Measurements from ENCODE around the gene TWIST2.

Gene TWIST2

DNA sequence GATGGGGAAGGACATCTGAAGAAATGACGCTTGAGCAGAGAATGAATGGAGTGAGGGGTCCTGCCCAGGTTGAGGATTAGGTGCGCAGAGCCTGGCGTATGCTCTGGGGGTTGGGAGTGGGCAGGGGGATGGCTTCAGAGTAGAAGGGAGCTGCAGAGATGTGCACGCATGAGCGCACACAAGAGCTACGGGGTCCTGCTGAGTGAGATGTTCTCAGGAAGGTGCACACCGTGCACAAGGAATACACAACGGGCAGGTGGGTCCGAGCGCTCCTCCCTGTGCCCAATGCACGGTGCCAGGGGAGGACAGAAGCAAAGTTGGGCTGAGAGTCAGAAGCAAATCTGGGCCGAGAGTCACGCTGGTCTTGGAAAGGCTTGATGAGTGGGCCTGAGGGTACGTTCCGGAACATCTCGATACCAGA lies 25.5 kb downstream of the TWIST2 start:
- DNase-seq (ENCODE audit: low spot score), result no peak

GRCh38 chr2:238873841-238874240 lies 26.0 kb downstream of the TWIST2 start:
- no peak for DNase-seq (ENCODE audit: low spot score)

GRCh38 chr2:238874330-238875050 lies 26.6 kb downstream of the TWIST2 start:
- no peak for DNase-seq (ENCODE audit: low spot score)

- DNase-seq (ENCODE audit: low spot score), result no peak
These were observed 27.2 kb downstream of the TWIST2 start for GRCh38 chr2:238875101-238875470.

DNA sequence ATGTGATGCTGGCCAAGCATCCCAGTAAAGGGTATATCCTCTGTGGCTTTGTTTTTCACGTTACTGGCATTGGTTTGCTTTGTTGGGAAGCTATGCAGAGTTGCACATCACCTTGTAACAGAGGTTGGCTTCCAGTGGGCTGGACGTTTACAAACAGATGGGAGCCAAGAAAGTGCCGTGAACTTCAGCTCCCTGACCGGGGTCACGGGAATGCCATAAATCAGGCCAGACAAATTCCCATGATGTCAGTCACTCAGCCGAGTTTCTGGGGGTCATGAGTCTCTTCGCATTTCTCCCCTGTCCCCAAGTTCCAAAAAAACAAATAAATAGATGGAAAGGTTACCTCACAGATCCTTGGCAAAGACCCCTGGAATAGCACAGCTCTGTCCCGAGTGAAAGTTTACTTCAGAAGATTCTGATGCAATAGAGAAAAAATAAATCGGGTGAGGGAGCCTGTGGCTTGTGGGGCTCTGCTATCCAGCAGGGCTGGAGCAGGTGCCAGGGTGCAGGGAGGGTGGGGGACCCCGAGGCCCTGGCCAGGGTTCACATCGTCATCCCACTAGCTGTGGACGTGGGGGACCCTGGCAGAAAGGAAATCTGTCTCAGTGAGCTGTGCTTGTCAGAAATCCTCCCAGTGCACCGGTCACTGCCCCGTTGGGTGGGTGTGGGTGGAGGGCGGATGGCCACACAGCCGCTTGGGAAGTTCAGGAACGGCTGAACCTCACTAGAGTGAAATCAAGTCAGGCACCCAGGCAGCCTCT lies 27.8 kb downstream of the TWIST2 start:
- DNase-seq (ENCODE audit: low spot score), result no peak

GRCh38 chr2:238876232-238876630 lies 28.3 kb downstream of the TWIST2 start:
- DNase-seq (ENCODE audit: low spot score), result no peak

DNA sequence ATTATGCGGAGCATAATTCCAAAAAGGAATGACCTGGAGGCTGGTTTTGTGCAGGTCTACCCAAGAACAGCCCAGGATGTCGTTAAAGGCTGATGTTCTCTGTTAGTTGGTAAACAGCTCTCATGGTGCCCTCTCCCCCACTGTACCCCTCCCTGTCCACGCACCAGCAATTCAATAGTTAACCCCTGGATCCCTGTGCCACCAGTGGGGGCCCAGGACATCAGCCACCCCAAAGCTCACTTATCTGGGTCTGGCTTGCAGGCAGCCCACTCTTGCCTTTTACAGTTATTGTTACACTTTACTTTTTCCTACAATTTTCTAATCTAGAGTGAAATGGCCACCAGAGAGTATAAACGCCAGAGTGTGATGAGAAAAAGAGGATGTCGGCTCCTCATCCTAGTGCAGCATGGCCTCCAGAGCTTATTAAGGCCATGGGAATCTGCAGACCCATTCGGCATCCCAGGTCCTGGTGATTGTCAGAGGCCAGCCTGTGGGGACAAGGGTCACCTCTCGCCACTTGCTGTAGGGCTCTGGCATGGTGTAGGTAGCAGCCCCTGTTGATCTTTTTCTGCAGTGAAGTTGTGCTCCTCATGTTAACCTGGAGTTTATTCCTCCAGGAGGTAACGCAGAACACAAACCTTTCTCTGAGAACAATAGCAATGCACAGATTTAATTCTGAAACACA lies 30.3 kb downstream of the TWIST2 start:
- DNase-seq (ENCODE audit: low spot score), result no peak

DNA sequence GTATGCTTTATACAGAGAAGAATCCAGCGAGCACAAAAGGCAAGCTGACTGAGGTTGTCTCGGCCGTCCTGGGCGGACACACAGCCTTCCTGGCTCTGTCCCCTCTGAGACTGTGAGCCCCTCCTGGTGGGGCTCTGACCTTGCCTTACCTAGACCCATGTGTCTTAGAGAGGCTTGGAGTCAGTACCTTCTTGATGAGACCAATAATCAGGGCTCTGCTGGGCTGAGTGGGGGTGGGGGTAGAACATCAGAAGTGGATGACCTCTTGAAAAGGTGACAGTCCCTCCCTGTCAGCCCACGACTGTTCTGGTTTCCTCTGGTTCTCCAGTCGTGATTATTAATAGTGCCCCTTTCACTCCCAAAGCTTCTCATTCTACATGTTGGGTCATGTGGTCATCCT lies 31.2 kb downstream of the TWIST2 start:
- no peak for DNase-seq (ENCODE audit: low spot score)

- no peak for DNase-seq (ENCODE audit: low spot score)
These were observed 31.9 kb downstream of the TWIST2 start for GRCh38 chr2:238879621-238880377.

GRCh38 chr2:238881353-238882081 lies 33.6 kb downstream of the TWIST2 start:
- no peak for DNase-seq (ENCODE audit: low spot score)

GRCh38 chr2:238882082-238882755 lies 34.3 kb downstream of the TWIST2 start:
- no peak for DNase-seq (ENCODE audit: low spot score)

DNA sequence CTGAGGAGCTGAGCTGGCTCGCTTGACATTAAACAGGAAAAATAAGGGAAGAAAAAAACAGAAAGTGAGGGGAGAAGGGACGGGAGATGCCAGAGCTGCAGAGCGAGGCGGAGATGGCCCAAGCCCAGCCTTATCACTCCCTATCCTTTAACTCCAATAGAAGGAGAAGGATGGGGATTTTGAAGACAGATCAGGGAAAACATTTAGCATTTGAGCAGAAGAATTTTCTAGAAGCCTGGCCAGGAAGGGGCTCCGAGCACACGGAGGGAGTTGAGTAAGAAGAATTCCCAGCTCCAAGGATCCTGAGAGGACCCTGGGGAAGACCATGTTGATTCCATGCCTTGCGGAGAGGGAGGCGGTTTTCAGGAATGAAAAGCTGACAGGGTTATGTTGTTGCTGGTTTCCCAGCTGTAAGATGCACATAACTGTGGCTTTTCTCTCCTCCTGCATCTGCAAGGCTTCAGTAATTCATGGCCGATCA lies 35.6 kb downstream of the TWIST2 start:
- DNase-seq (ENCODE audit: low spot score), result no peak

GRCh38 chr2:238884122-238884811 lies 36.4 kb downstream of the TWIST2 start:
- DNase-seq (ENCODE audit: low spot score), result no peak

DNA sequence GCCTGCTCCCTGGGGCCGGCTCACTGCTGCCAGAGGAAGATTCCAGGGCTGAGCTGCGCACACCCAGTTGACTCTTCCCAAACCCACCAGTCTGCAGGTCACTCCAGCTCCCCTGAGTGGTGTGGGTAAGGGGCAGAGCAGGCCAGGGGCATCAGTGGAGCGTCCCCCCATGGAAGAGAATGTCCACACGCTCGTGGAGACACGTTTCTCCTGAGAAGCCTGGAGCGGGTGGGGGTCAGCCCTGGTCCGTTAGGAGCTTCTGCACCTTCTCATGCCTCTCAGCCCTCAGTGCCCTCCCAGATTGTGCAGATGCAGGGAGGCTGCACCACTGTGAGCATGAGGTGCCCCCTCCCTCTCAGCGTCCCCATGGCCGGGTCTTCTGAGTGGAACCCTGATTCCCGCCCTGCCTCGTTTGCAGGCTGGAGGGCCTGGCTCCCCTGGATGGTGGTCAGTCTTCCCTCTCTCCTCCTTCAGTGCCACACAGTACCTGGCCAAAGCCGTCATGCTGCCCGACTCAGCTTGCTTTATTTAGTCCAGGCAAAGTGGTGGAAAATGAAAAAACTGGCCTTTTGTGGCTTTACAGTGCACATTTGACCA lies 37.0 kb downstream of the TWIST2 start:
- DNase-seq (ENCODE audit: low spot score), result no peak

DNA sequence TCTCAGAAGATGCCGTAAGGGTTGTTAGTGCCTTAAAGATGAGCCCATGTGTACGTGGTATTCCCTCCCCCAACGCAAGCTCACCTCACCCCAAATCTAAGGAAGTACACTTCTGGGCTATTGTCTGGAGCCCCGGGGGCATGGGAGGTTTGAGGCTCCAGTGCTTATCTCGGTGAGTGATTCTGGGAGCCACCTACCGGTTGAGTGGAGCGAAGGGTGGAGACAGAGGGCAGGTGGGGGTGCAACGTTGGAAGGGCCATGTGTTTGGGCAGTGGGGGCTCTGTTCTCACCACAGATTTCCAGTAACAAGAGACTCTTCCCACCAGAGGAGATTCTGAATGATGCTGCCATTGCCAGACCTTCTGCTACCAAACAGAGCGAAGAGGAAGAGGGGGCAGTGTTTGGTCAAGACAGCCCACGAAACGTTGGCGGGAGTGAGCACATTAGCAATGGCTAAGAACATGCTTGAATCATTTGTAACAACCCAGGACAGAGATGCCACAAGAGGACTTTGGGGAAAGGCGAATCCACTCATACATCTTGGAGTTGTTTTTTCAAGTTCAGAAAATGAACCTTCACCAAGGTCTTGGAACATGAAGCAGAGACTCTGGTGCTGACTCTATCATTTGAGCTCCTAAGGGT lies 38.7 kb downstream of the TWIST2 start:
- DNase-seq (ENCODE audit: low spot score), result no peak

- DNase-seq (ENCODE audit: low spot score), result no peak
These were observed 39.7 kb downstream of the TWIST2 start for GRCh38 chr2:238887616-238888015.

DNA sequence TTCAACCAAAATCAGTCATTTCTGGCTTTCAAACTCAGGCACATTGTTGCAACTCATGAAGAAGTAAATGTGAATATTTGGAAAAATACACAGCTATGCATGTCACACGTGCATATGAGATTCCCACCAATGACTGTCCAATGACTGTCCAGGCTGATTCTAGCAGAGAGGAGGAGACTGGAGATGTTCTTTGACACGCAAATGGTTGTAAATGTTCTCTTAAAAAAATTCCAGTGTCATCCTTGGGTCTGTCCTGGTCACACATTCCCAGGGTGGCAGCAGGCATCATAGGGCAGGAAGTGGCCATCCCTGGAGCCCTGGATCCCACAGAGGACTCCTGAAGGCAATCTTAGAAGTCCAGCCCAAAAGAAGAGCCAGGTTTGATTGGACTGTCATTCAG lies 40.9 kb downstream of the TWIST2 start:
- DNase-seq (ENCODE audit: low spot score), result no peak

DNA sequence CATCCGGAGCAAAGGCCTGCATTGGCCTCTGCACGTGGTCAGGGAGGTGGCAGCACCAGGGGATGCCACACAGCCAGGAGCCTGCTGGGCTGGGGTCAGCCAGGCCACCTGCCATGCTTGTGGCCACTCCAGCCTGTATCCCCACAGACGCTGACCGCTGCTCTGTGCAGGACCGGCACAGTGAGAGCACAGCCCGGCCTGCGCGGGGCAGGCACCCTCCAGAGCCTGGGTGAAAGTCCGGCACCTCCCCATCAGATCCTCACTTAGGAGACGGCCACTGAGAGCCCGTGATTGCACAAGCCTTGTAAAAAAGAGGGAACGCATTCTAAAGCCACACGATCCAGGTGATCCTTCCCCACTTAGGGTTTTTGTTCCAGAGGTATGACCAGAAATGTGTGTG lies 42.2 kb downstream of the TWIST2 start:
- DNase-seq (ENCODE audit: low spot score), result no peak

Measured in CD4-positive, alpha-beta T cell treated with Interleukin-15 for 4 hours (primary cell).